AG04449 (cell line): ENCODE results near the gene UMAD1.

Experiments used
- CTCF ChIA-PET: fragments of 350-600 bp; formaldehyde crosslinking; extraction: SDS; loops from one replicate; lab custom pipeline; 2021; ENCODE audit warnings: antibody characterized with exemption; lab: Yijun Ruan, JAX
- POLR2A ChIA-PET: fragments of 400-600, 350-600 bp; formaldehyde crosslinking; extraction: SDS; loops from one replicate; lab custom pipeline; 2020; ENCODE audit warnings: antibody characterized with exemption, inconsistent platforms; lab: Yijun Ruan, JAX
- DNase-seq: peaks from one replicate; pipeline ENCODE4 v3.0.0-alpha.2; 2010; ENCODE audit warnings: low read depth, low spot score
- H3K4me3 ChIP-seq: 2 replicates; pipeline ENCODE4 v1.5.1; 2011; ENCODE audit warnings: low read depth, mild to moderate bottlenecking, control low read depth, low read length
- TF ChIP-seq, protein P1 (sequence below): IDR thresholded peaks from one replicate; pipeline ENCODE4 v1.5.1; 2011; ENCODE audit warnings: mild to moderate bottlenecking, moderate library complexity, low read length, control low read depth, inconsistent platforms; ENCODE audit not compliant: insufficient read depth; ENCODE audit errors: missing control alignments

UMAD1 gene

DNA sequence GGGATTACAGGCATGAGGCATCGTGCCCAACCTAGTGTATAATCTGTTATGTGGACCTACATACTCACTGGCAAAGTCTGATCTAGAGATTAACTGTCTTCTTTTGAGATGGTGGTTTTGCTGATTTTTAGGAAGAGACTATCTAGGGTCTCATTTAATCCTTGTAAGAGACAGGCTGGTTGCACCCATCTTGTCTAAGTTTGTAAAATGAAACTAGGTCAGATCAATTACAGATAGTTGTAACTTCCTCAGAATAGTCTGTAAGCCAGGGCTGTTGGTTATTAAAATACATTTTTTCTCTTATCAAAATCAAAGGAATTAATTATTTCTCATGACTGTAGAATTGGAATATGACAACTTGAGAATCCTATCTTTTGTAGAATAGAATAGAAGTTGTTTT, 142.4 kb downstream of the UMAD1 start:
- ChIA-PET POLR2A (no interaction called here), CTCF (no interaction called here)
- DNase-seq, result no peak
- TF ChIP-seq, protein P1, sequence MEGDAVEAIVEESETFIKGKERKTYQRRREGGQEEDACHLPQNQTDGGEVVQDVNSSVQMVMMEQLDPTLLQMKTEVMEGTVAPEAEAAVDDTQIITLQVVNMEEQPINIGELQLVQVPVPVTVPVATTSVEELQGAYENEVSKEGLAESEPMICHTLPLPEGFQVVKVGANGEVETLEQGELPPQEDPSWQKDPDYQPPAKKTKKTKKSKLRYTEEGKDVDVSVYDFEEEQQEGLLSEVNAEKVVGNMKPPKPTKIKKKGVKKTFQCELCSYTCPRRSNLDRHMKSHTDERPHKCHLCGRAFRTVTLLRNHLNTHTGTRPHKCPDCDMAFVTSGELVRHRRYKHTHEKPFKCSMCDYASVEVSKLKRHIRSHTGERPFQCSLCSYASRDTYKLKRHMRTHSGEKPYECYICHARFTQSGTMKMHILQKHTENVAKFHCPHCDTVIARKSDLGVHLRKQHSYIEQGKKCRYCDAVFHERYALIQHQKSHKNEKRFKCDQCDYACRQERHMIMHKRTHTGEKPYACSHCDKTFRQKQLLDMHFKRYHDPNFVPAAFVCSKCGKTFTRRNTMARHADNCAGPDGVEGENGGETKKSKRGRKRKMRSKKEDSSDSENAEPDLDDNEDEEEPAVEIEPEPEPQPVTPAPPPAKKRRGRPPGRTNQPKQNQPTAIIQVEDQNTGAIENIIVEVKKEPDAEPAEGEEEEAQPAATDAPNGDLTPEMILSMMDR, result no peak
- no peak overlapping the region for H3K4me3 ChIP-seq

DNA sequence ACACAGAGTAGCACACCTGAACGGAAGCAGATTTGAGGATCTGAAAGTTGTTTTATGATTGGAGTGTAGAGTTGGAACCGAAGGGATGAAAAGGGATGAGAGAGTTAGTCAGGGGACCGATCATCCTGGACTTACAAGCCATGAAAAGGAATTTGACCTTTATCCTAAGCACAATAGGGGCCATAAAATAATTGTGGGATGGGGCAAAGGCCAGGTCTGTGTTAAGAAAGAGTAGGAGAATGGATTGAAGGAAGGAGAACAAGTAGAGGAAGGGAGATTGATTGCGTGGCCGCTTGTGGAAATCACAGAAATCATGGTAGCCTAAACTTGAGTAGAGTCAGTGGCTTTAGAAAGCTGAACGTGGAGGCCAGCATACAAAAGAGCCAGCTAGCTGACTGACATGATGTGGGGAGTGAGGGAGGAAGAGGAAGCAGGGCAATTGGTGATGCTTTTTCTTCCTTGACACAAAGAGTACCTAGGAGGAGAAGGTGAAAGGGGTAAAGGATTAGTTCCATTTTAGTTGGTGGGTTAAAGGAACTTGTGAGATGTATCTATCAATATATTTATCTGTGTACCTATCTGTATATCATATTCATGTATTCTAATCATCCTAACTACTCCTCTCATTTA, 144.9 kb downstream of the UMAD1 start:
- DNase-seq, result no peak
- ChIA-PET POLR2A (no interaction called here), CTCF (no interaction called here)
- TF ChIP-seq, protein P1, result no peak
- no peak overlapping the region for H3K4me3 ChIP-seq

- CTCF ChIA-PET, result no interaction called here
- H3K4me3 ChIP-seq, result no peak overlapping the region
- no peak for DNase-seq
- TF ChIP-seq, protein P1, result no peak
- POLR2A ChIA-PET, result no interaction called here
Measured at GRCh38 chr7:7786595-7786994, 146.0 kb downstream of the UMAD1 start.

DNA sequence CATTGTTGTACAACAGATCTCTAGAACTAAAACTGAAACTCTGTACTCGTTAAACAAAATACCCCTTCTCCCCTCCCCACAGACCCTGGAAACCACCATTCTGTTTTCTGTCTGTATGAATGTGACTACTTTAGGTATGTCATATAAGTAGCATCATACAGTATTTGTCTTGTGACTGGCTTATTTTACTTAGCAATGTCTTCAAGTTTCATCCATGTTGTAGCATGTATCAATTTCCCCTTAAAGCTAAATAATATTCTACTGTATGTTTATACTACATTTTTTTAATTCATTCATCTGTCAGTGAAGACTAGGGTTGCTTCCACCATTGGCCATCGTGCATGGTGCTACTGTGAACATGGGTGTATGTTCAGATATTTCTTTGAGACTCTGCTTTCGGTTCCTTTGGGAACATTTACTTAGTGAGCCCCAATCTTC, 149.0 kb downstream of the UMAD1 start:
- POLR2A ChIA-PET, result no interaction called here
- no peak for DNase-seq
- H3K4me3 ChIP-seq, result no peak overlapping the region
- TF ChIP-seq, protein P1, result no peak
- CTCF ChIA-PET, result interaction anchor here (1.1 kb wide), 1 partner anchor 400 kb away, joined by 3 read pairs; no protein-coding TSS in a partner anchor

- POLR2A ChIA-PET, result no interaction called here
- CTCF ChIA-PET, result interaction anchor here (1.1 kb wide), 1 partner anchor 400 kb away, joined by 3 read pairs; no protein-coding TSS in a partner anchor
- TF ChIP-seq, protein P1, result no peak
- no peak overlapping the region for H3K4me3 ChIP-seq
- DNase-seq, result no peak
Measured at GRCh38 chr7:7790041-7790741, 149.6 kb downstream of the UMAD1 start.

- TF ChIP-seq, protein P1, result no peak
- POLR2A ChIA-PET, result no interaction called here
- no peak for DNase-seq
- no peak overlapping the region for H3K4me3 ChIP-seq
- CTCF ChIA-PET, result interaction anchor here (0.7 to 1.5 kb wide), 2 partner anchors 27 to 399 kb away, joined by 3 read pairs; no protein-coding TSS in a partner anchor
Measured at GRCh38 chr7:7791523-7791922, 151.0 kb downstream of the UMAD1 start.
